CD14-positive monocyte (primary cell): ENCODE results near the gene ATL1. TPM values are rescaled to one million over a fixed set of nuclear protein-coding genes. Genes with fewer than 3 reads are reported as not detected.

Experiments
- DNase-seq, 3 donors: peaks; one replicate each; pipeline ENCODE4 v3.0.0-alpha.2; 2011 to 2022
- H2AFZ ChIP-seq: 2 replicates; pipeline ENCODE4 v1.6.0; 2012; ENCODE audit warnings: mild to moderate bottlenecking, low read depth, low read length, inconsistent platforms; ENCODE audit not compliant: insufficient read depth, poor library complexity, severe bottlenecking
- H3K27ac ChIP-seq, 2 donors: 1 replicate in 1 of 2; 2 replicates in 1 of 2; pipeline ENCODE4 v1.5.1; 2012 to 2013; ENCODE audit warnings: low read length in 2 of 2, control low read depth in 1 of 2, inconsistent platforms in 1 of 2, low read depth in 1 of 2, mild to moderate bottlenecking in 1 of 2
- H3K27me3 ChIP-seq, 2 donors: one replicate each; pipeline versions ENCODE4 v1.6.0 to v1.6.1; 2011 to 2013; ENCODE audit warnings: low read length in 2 of 2; ENCODE audit not compliant: control insufficient read depth in 2 of 2, insufficient read depth in 2 of 2
- H3K36me3 ChIP-seq, 2 donors: replicated peaks in 1 of 2; 1 replicate in 1 of 2; 2 replicates in 1 of 2; pipeline versions ENCODE4 v1.5.1 to v1.6.1; 2012 to 2013; ENCODE audit warnings: low read length in 2 of 2, control low read depth in 1 of 2, inconsistent platforms in 1 of 2, mild to moderate bottlenecking in 1 of 2; ENCODE audit not compliant: insufficient read depth in 2 of 2, control insufficient read depth in 1 of 2
- H3K4me1 ChIP-seq, 2 donors: 1 replicate in 1 of 2; 2 replicates in 1 of 2; pipeline versions ENCODE4 v1.5.1 to v1.6.1; 2012 to 2013; ENCODE audit warnings: low read length in 2 of 2, control low read depth in 1 of 2, inconsistent platforms in 1 of 2, mild to moderate bottlenecking in 1 of 2, moderate library complexity in 1 of 2; ENCODE audit not compliant: insufficient read depth in 2 of 2, control insufficient read depth in 1 of 2
- H3K4me2 ChIP-seq: replicated peaks from 2 replicates; pipeline ENCODE3; 2012; ENCODE audit warnings: low read length, moderate library complexity, mild to moderate bottlenecking; ENCODE audit not compliant: poor library complexity, severe bottlenecking; ENCODE audit errors: extremely low read depth
- H3K4me3 ChIP-seq, 3 experiments: fragments of 200-600 bp in 1 of 3; sonication (generic) in 1 of 3; replicated peaks in 1 of 3; 1 replicate in 2 of 3; 2 replicates in 1 of 3; pipeline ENCODE4 v1.5.1; 2011 to 2013; ENCODE audit warnings: low read length in 3 of 3, mild to moderate bottlenecking in 3 of 3, control low read depth in 2 of 3, low read depth in 2 of 3, inconsistent platforms in 1 of 3, moderate library complexity in 1 of 3
- H3K79me2 ChIP-seq: 2 replicates; pipeline ENCODE4 v1.6.0; 2012; ENCODE audit warnings: mild to moderate bottlenecking, control low read depth, inconsistent platforms, low read length, moderate library complexity; ENCODE audit not compliant: insufficient read depth
- H3K9ac ChIP-seq: 2 replicates; pipeline ENCODE4 v1.6.0; 2017; ENCODE audit warnings: low read length, mild to moderate bottlenecking; ENCODE audit not compliant: insufficient read depth, poor library complexity, severe bottlenecking
- H3K9me3 ChIP-seq, 2 donors: replicated peaks in 1 of 2; 1 replicate in 1 of 2; 2 replicates in 1 of 2; pipeline versions ENCODE4 v1.5.1 to v1.6.1; 2012 to 2013; ENCODE audit warnings: low read length in 2 of 2, control low read depth in 1 of 2; ENCODE audit not compliant: control insufficient read depth in 1 of 2, insufficient read depth in 1 of 2
- H4K20me1 ChIP-seq: 2 replicates; pipeline ENCODE4 v1.6.0; 2012; ENCODE audit warnings: mild to moderate bottlenecking, low read length, control low read depth, moderate library complexity; ENCODE audit not compliant: insufficient read depth
- H3K27ac Mint-ChIP-seq, 7 donors: one replicate each; pipeline ENCODE4 v1.8.0; 2020; ENCODE audit warnings: mild to moderate bottlenecking in 7 of 7, mixed read lengths in 7 of 7, moderate library complexity in 6 of 7, inconsistent platforms in 2 of 7
- H3K27me3 Mint-ChIP-seq, 3 donors: one replicate each; pipeline ENCODE4 v1.8.0; 2021 to 2022; ENCODE audit warnings: low read depth in 3 of 3, mild to moderate bottlenecking in 3 of 3, mixed read lengths in 3 of 3, moderate library complexity in 3 of 3, inconsistent platforms in 1 of 3
- H3K36me3 Mint-ChIP-seq, 2 donors: one replicate each; pipeline ENCODE4 v1.8.0; 2020; ENCODE audit warnings: mixed read lengths in 2 of 2, inconsistent platforms in 1 of 2, mild to moderate bottlenecking in 1 of 2
- H3K4me1 Mint-ChIP-seq: one replicate; pipeline ENCODE4 v1.8.0; 2020; ENCODE audit warnings: mild to moderate bottlenecking, mixed read lengths
- H3K4me3 Mint-ChIP-seq, 2 donors: one replicate each; pipeline ENCODE4 v1.8.0; 2020; ENCODE audit warnings: mild to moderate bottlenecking in 2 of 2, mixed read lengths in 2 of 2, moderate library complexity in 1 of 2
- H3K9me3 Mint-ChIP-seq, 7 donors: one replicate each; pipeline ENCODE4 v1.8.0; 2020 to 2022; ENCODE audit warnings: mixed read lengths in 7 of 7, mild to moderate bottlenecking in 6 of 7, moderate library complexity in 6 of 7, inconsistent platforms in 2 of 7
- WGBS: methylation state at CpG from one replicate; pipeline ENCODE4 v1.1.5; 2013; ENCODE audit warnings: missing lambda C conversion rate; ENCODE audit not compliant: insufficient coverage; 5-methylcytosine and 5-hydroxymethylcytosine counted together
- intact Hi-C, 2 donors: fragments of 100-400 bp; cut with micrococcal nuclease; formaldehyde crosslinking; loops; one replicate each; pipeline versions ENCODE4 v1.15.0 to v1.15.1; 2023
- polyA minus RNA-seq: library from RNA; depleted of rRNA, polyadenylated mRNA; stranded (reverse); fragments of >200 nt; gene quantifications from 2 replicates; pipeline ENCODE4 v1.2.3, GENCODE V29; 2012
- polyA plus RNA-seq, 3 donors: library from polyadenylated mRNA; depleted of rRNA in 1 of 3; unstranded in 2 of 3; stranded (reverse) in 1 of 3; fragments of 300-500 nt in 2 of 3; fragments of >200 nt in 1 of 3; fragmentation: Illumina TruSeq in 2 of 3; gene quantifications; 1 replicate in 2 of 3; 2 replicates in 1 of 3; pipeline ENCODE4 v1.2.3, GENCODE V29; 2012 to 2021
- total RNA-seq, 12 experiments: library from RNA in 1 of 12; stranded (reverse) in 1 of 12; fragments of 120-200 nt in 1 of 12; gene quantifications; one replicate each; pipeline ENCODE4 v1.2.4 and lab custom pipeline; 2013 to 2026; ENCODE audit warnings: mixed read lengths in 6 of 12, inconsistent platforms in 1 of 12
- TF ChIP-seq, protein P1 (sequence below): fragments of 200-600 bp; IDR thresholded peaks from one replicate; pipeline ENCODE4 v1.8.0; 2022; ENCODE audit warnings: antibody characterized with exemption, mild to moderate bottlenecking

ATL1 gene
- total RNA-seq (2013): 0.48 TPM
- polyA plus RNA-seq: 1 to 10 TPM in 1 of 3 donors, under 1 TPM in 2; 0.36 to 1.1 (median 0.99) TPM
- 0.14 and 0.88 TPM in 2 replicates for polyA minus RNA-seq
- total RNA-seq (lab: John Stamatoyannopoulos, UW): 0.21 to 10.8 (median 0.62) reads per million in 11 experiments

DNA sequence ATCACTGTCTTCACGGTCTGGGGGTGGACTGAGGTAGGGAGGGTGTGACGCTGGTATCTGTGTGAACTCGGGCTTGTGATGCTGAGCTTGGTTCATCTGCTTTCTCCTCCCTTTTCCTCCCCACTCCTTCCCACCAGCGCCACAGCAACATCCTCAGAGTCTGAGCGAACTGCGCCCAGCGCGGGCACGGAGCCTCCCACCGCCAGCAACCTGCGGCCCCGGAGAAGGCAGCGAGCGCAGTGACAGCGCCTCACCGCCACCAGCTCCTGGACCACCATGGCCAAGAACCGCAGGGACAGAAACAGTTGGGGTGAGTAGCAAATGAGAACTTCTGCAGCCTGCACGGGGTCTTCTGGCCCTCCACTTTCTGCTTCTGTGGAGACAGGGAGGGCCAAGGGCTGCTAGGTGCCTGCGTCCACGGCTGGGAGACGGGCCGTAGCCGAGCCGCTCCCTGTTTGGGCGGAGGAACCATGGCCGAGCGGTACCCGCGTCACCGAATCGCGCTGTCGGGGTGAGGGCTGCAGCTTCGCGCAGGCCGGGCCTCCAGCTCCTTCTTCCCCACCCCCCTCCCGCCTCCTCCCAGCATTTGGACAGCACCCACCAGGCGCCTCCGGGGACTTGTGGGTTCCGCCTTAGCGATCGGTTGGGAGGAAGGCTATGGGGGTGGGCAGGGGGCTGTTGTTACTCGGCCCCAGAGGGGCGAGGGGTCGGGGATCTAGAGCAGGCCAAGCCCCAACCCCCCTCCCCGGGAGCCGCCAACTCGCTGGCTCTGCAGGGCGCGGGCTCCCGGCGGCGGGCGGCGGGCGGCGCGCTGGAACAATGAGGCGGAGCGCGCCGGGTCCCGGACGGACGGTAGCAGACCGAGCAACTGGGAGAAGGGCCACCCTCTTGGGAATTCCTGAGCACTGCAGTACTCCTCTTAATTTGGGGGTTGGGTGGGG lies at the start of gene ATL1:
Gene ATL1 (plus strand): TSS at position 156 of the 941 bp plus-strand sequence. CDS start 121 bp downstream, at position 277.
- H3K27me3 Mint-ChIP-seq: peaks cover 14 to 27% (median 18%) of the 10 kb centered on the region in 3 donors
- DNase-seq: peak; percentile 35 to 37 (median 37)
- Histone ChIP-seq H3K36me3 (no peaks in the 10 kb centered on the region), H3K9ac (peak within 1 kb of the TSS; percentile 36), H3K4me2 (peak within 1 kb of the TSS; percentile 97), H2AFZ (peak within 1 kb of the TSS; percentile 94), H3K4me1 (peaks cover 14 to 17% of the 10 kb centered on the region in 2 donors), H3K9me3 (no peaks in the 10 kb centered on the region), H3K27me3 (peaks cover 9 to 18% of the 10 kb centered on the region in 2 donors), H3K27ac (no peak within 1 kb of the TSS), H4K20me1 (no peaks in the 10 kb centered on the region), H3K79me2 (no peaks in the 10 kb centered on the region), H3K4me3 (peak within 1 kb of the TSS; percentile 53 to 95 (median 69))
- H3K4me3 Mint-ChIP-seq: peak within 1 kb of the TSS; percentile 91 to 96
- H3K36me3 Mint-ChIP-seq: peaks cover 0 to 2% of the 10 kb centered on the region in 2 donors
- intact Hi-C loops: no loop called here
- H3K9me3 Mint-ChIP-seq: peaks cover 0 to 3% (median 0%) of the 10 kb centered on the region in 7 donors
- H3K27ac Mint-ChIP-seq: peak within 1 kb of the TSS in 1 of 7 donors; percentile 72
- peaks cover 19% of the 10 kb centered on the region for H3K4me1 Mint-ChIP-seq
- TF ChIP-seq, protein P1, sequence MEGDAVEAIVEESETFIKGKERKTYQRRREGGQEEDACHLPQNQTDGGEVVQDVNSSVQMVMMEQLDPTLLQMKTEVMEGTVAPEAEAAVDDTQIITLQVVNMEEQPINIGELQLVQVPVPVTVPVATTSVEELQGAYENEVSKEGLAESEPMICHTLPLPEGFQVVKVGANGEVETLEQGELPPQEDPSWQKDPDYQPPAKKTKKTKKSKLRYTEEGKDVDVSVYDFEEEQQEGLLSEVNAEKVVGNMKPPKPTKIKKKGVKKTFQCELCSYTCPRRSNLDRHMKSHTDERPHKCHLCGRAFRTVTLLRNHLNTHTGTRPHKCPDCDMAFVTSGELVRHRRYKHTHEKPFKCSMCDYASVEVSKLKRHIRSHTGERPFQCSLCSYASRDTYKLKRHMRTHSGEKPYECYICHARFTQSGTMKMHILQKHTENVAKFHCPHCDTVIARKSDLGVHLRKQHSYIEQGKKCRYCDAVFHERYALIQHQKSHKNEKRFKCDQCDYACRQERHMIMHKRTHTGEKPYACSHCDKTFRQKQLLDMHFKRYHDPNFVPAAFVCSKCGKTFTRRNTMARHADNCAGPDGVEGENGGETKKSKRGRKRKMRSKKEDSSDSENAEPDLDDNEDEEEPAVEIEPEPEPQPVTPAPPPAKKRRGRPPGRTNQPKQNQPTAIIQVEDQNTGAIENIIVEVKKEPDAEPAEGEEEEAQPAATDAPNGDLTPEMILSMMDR: no peak
- under 1% methylated on average over 49 of the region's 66 CpGs for WGBS

DNA sequence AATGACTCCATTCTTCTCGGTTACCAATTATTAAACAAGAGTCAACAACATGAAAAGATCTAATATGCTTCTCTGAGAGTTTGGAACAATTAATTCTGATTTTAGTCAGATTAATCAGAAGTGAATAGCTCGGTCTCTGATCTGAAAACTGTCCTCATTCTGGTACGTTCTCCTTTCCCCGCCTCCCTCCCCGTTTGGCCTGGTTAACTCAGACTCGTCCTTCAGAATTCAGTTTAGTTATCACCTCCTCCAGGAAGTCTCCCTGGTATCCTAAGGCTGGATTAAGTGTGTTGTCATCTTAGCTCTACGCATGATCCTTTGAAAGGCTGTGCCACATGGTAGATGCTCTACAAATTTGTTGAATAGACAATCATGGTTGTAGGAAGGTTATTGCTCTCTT lies 49.8 kb upstream of the ATL1 start:
- no peak for DNase-seq
- Histone ChIP-seq H4K20me1 (peaks cover 8% of the 10 kb centered on the region), H3K79me2 (peaks cover 62% of the 10 kb centered on the region), H3K4me1 (no peaks in the 10 kb centered on the region), H3K4me2 (no peak overlapping the region), H3K27ac (no peak overlapping the region), H3K9me3 (no peaks in the 10 kb centered on the region), H3K4me3 (no peak overlapping the region), H2AFZ (no peak overlapping the region), H3K36me3 (no peaks in the 10 kb centered on the region), H3K27me3 (no peaks in the 10 kb centered on the region), H3K9ac (no peak overlapping the region)
- WGBS: 100% methylated on average over 1 of the region's 7 CpGs
- intact Hi-C loops: no loop called here
- H3K4me1 Mint-ChIP-seq: no peaks in the 10 kb centered on the region
- H3K27ac Mint-ChIP-seq: no peak overlapping the region
- TF ChIP-seq, protein P1: no peak
- H3K4me3 Mint-ChIP-seq: no peak overlapping the region
- peaks cover 3 to 6% of the 10 kb centered on the region in 2 donors for H3K36me3 Mint-ChIP-seq
- peaks cover 0 to 3% (median 0%) of the 10 kb centered on the region in 7 donors for H3K9me3 Mint-ChIP-seq
- H3K27me3 Mint-ChIP-seq: peaks cover 0 to 2% (median 0%) of the 10 kb centered on the region in 3 donors
